Stimulated activated CD8-positive, alpha-beta memory T cell treated with anti-CD3 and anti-CD28 coated beads, Interleukin-4, amount 100 ng/mL, for 48 hours (primary cell): Measurements from ENCODE around the gene INTS11.
A peak's percentile ranks its signal among the peaks of the same experiment; 100 is the strongest.

Source experiments
- DNase-seq: peaks from one replicate; pipeline ENCODE4 v3.0.0-alpha.2; 2020

The INTS11 gene

GRCh38 chr1:1343811-1344421, 19.5 kb upstream of the INTS11 start:
- no peak for DNase-seq

- no peak for DNase-seq
Observed at GRCh38 chr1:1342584-1343115, 18.2 kb upstream of the INTS11 start.

- no peak for DNase-seq
Observed at GRCh38 chr1:1342061-1342562, 17.7 kb upstream of the INTS11 start.

GRCh38 chr1:1341549-1342021, 17.1 kb upstream of the INTS11 start:
- no peak for DNase-seq

GRCh38 chr1:1340791-1341548, 16.5 kb upstream of the INTS11 start:
- DNase-seq, result no peak

- no peak for DNase-seq
Observed at GRCh38 chr1:1340185-1340584, 15.7 kb upstream of the INTS11 start.

- no peak for DNase-seq
Observed at GRCh38 chr1:1338278-1338677, 13.8 kb upstream of the INTS11 start.

- peak; percentile 78 for DNase-seq
Observed at GRCh38 chr1:1337793-1338147, 13.3 kb upstream of the INTS11 start.

GRCh38 chr1:1336931-1337792, 12.7 kb upstream of the INTS11 start:
- DNase-seq, result no peak

GRCh38 chr1:1336446-1336845, 12.0 kb upstream of the INTS11 start:
- DNase-seq, result no peak

GRCh38 chr1:1335792-1336248, 11.4 kb upstream of the INTS11 start:
- no peak for DNase-seq

- DNase-seq, result no peak
Observed at GRCh38 chr1:1335283-1335682, 10.8 kb upstream of the INTS11 start.

GRCh38 chr1:1334835-1335234, 10.4 kb upstream of the INTS11 start:
- DNase-seq, result no peak

- DNase-seq, result no peak
Observed at GRCh38 chr1:1333551-1334241, 9.2 kb upstream of the INTS11 start.

- no peak for DNase-seq
Observed at GRCh38 chr1:1332774-1333480, 8.5 kb upstream of the INTS11 start.

- DNase-seq, result no peak
Observed at GRCh38 chr1:1332031-1332755, 7.7 kb upstream of the INTS11 start.

GRCh38 chr1:1331068-1331965, 6.9 kb upstream of the INTS11 start, which contains the start of gene TAS1R3:
Gene TAS1R3 (plus strand): TSS chr1:1331280. CDS start chr1:1331346, 66 bp downstream.
- DNase-seq, result no peak

- DNase-seq, result no peak
Observed at GRCh38 chr1:1330366-1331067, 6.1 kb upstream of the INTS11 start.
